ENCODE results near the gene DCXR. TPM values are rescaled to one million over a fixed set of nuclear protein-coding genes. Genes with fewer than 3 reads are reported as not detected.

DCXR gene
- total RNA-seq, 1 experiment from 2014 or later, result 306 TPM

- Histone ChIP-seq H3K9ac (ENCODE audit: low read length) (no peak overlapping the region), H3K27me3 (ENCODE audit: insufficient read depth, low read length) (no peaks in the 10 kb centered on the region), H3K4me2 (ENCODE audit: low read length) (no peak overlapping the region), H3K9me2 (ENCODE audit: insufficient read depth) (no peaks in the 10 kb centered on the region), H3K36me3 (ENCODE audit: control insufficient read depth in 1 of 2, insufficient read depth in 2 of 2, low read length in 2 of 2) (peaks cover 25 to 90% of the 10 kb centered on the region in 2 experiments), H4K20me1 (ENCODE audit: insufficient read depth) (no peaks in the 10 kb centered on the region; the same call in 1 of the 2 replicates), H3K79me2 (ENCODE audit: insufficient read depth, low read length) (peaks cover 29% of the 10 kb centered on the region), H3K9me3 (ENCODE audit: control insufficient read depth in 1 of 2, insufficient read depth in 1 of 2, low read depth in 1 of 2, low read length in 2 of 2) (no peaks in the 10 kb centered on the region), H3K4me1 (ENCODE audit: control insufficient read depth in 1 of 2, insufficient read depth in 2 of 2, low read length in 2 of 2) (peaks cover 8 to 20% of the 10 kb centered on the region in 2 experiments; a peak in 3 of 4 replicates), H2AFZ (ENCODE audit: low read depth, low read length, poor library complexity, severe bottlenecking) (no peak overlapping the region), H3K4me3 (replicated peaks in 1 of 2; ENCODE audit: low read depth in 1 of 2, low read length in 2 of 2) (no peak overlapping the region), H3K27ac (ENCODE audit: low read depth, low read length) (no peak overlapping the region; the same call in 1 of the 2 replicates)
- TF ChIP-seq FOSL1 (IDR thresholded peaks at IDR 0.05; ENCODE audit: low read depth), result no peak
- TF ChIP-seq ELF1 (IDR thresholded peaks at IDR 0.05; ENCODE audit: borderline replicate concordance, low read depth), result no peak
- no peak for TF ChIP-seq EGR1 (IDR thresholded peaks at IDR 0.05; ENCODE audit: low read depth)
- TF ChIP-seq CEBPB (IDR thresholded peaks at IDR 0.05; ENCODE audit: low read depth), result no peak
- TF ChIP-seq POLR2A (IDR thresholded peaks at IDR 0.05; ENCODE audit: borderline replicate concordance, extremely low read depth, insufficient read depth, insufficient read length), result no peak
- TF ChIP-seq EZH2 (IDR thresholded peaks at IDR 0.05), result no peak
- no peak for TF ChIP-seq EZH2phosphoT487 (IDR thresholded peaks at IDR 0.05; ENCODE audit: borderline replicate concordance)
- TF ChIP-seq RAD21 (IDR thresholded peaks at IDR 0.05; ENCODE audit: low read depth), result no peak
- TF ChIP-seq SIN3A (IDR thresholded peaks at IDR 0.05; ENCODE audit: low read depth), result no peak
- no peak for TF ChIP-seq ZNF274 (IDR thresholded peaks at IDR 0.05; ENCODE audit: low read depth, low read length)
- no peak for TF ChIP-seq JUND (IDR thresholded peaks at IDR 0.05)
- TF ChIP-seq YY1 (IDR thresholded peaks at IDR 0.05; ENCODE audit: extremely low read depth, insufficient replicate concordance, low read depth, low read length), result no peak
- TF ChIP-seq ZBTB33 (IDR thresholded peaks at IDR 0.05; ENCODE audit: extremely low read depth, insufficient replicate concordance, low read length), result no peak
- no peak for TF ChIP-seq ZFX (IDR thresholded peaks at IDR 0.05)
- TF ChIP-seq REST (IDR thresholded peaks at IDR 0.05; ENCODE audit: low read depth), result no peak
- TF ChIP-seq POLR2AphosphoS5 (IDR thresholded peaks at IDR 0.05; ENCODE audit: low read depth, low read length), result no peak
- TF ChIP-seq ATF3 (IDR thresholded peaks at IDR 0.05), result no peak
- TF ChIP-seq TCF7L2 (IDR thresholded peaks at IDR 0.05; ENCODE audit: borderline replicate concordance, extremely low read depth, insufficient read depth, insufficient read length), result no peak
- ChIA-PET POLR2A (no interaction called here), RAD21 (ENCODE audit: low non-redundant PET in 1 of 2, low total read pairs in 2 of 2, uncharacterized antibody in 2 of 2, unreplicated experiment in 2 of 2) (no interaction called here), CTCF (no interaction called here)
- ATAC-seq (no peak; the same call in 1 of the 2 replicates), DNase-seq (ENCODE audit: low read depth, low spot score) (no peak)
- no TSS peak for BruUV-seq (replicated peaks)
- intact Hi-C loops (cut with micrococcal nuclease), result no loop called here
Measured at GRCh38 chr17:82059272-82060000, 21.9 kb upstream of the DCXR start.
